ENCODE measurements around the gene DNHD1.

Gene DNHD1

GRCh38 chr11:6576471-6577373, 79.6 kb downstream of the DNHD1 start:
- Histone ChIP-seq H3K4me1 (ENCODE audit: insufficient read depth, low read length, poor library complexity, severe bottlenecking) (peaks cover 5% of the 10 kb centered on the region), H3K36me3 (ENCODE audit: insufficient read depth, low read length) (no peaks in the 10 kb centered on the region), H3K79me2 (ENCODE audit: insufficient read depth, low read length) (no peaks in the 10 kb centered on the region), H3K4me3 (ENCODE audit: low read length, poor library complexity, severe bottlenecking) (no peak overlapping the region), H3K9me3 (ENCODE audit: insufficient read depth, low read depth, low read length) (no peaks in the 10 kb centered on the region), H3K9ac (ENCODE audit: low read depth, low read length, poor library complexity, severe bottlenecking) (no peak overlapping the region), H3K4me2 (ENCODE audit: low read depth, low read length, poor library complexity, severe bottlenecking) (no peak overlapping the region), H3F3A (ENCODE audit: low read depth) (no peaks in the 10 kb centered on the region), H3K27me3 (ENCODE audit: insufficient read depth, low read length, poor library complexity, severe bottlenecking) (no peaks in the 10 kb centered on the region), H2AFZ (ENCODE audit: low read length) (no peak overlapping the region), H3K9me2 (replicated peaks; ENCODE audit: low read depth, low read length) (no peaks in the 10 kb centered on the region), H4K20me1 (ENCODE audit: insufficient read depth, low read length, poor library complexity, severe bottlenecking) (no peaks in the 10 kb centered on the region)
- TF ChIP-seq CTCF (conservative IDR thresholded peaks at IDR 0.05; ENCODE audit: low read length) (no peak), EZH2phosphoT487 (IDR thresholded peaks at IDR 0.05; ENCODE audit: borderline replicate concordance) (no peak)

GRCh38 chr11:6578134-6578533, 81.1 kb downstream of the DNHD1 start:
- no peak for TF ChIP-seq EZH2phosphoT487 (IDR thresholded peaks at IDR 0.05; ENCODE audit: borderline replicate concordance)
- TF ChIP-seq CTCF (conservative IDR thresholded peaks at IDR 0.05; ENCODE audit: low read length): no peak

GRCh38 chr11:6579681-6580080, 82.6 kb downstream of the DNHD1 start:
- Histone ChIP-seq H4K20me1 (ENCODE audit: insufficient read depth, low read length, poor library complexity, severe bottlenecking) (no peaks in the 10 kb centered on the region), H3K36me3 (ENCODE audit: insufficient read depth, low read length) (0 out of 2 replicates have a peak, but pooled peaks cover 3% of the 10 kb centered on the region), H3K4me2 (ENCODE audit: low read depth, low read length, poor library complexity, severe bottlenecking) (no peak overlapping the region), H3K27me3 (ENCODE audit: insufficient read depth, low read length, poor library complexity, severe bottlenecking) (no peaks in the 10 kb centered on the region), H3F3A (ENCODE audit: low read depth) (no peaks in the 10 kb centered on the region), H3K9me3 (ENCODE audit: insufficient read depth, low read depth, low read length) (peaks cover 7% of the 10 kb centered on the region; the same call in 1 of the 2 replicates), H3K9ac (ENCODE audit: low read depth, low read length, poor library complexity, severe bottlenecking) (no peak overlapping the region), H2AFZ (ENCODE audit: low read length) (no peak overlapping the region), H3K4me1 (ENCODE audit: insufficient read depth, low read length, poor library complexity, severe bottlenecking) (peaks cover 5% of the 10 kb centered on the region), H3K9me2 (replicated peaks; ENCODE audit: low read depth, low read length) (no peaks in the 10 kb centered on the region), H3K79me2 (ENCODE audit: insufficient read depth, low read length) (no peaks in the 10 kb centered on the region), H3K4me3 (ENCODE audit: low read length, poor library complexity, severe bottlenecking) (no peak overlapping the region)
- TF ChIP-seq CTCF (conservative IDR thresholded peaks at IDR 0.05; ENCODE audit: low read length) (no peak), EZH2phosphoT487 (IDR thresholded peaks at IDR 0.05; ENCODE audit: borderline replicate concordance) (no peak)

More at GRCh38 chr11:6578134-6578533, 81.1 kb downstream of the DNHD1 start:
- no peak overlapping the region for H3K9ac ChIP-seq (ENCODE audit: low read depth, low read length, poor library complexity, severe bottlenecking)
- H2AFZ ChIP-seq (ENCODE audit: low read length): no peak overlapping the region
- H3K9me3 ChIP-seq (ENCODE audit: insufficient read depth, low read depth, low read length): no peaks in the 10 kb centered on the region
- no peaks in the 10 kb centered on the region for H3K79me2 ChIP-seq (ENCODE audit: insufficient read depth, low read length)
- H3K27me3 ChIP-seq (ENCODE audit: insufficient read depth, low read length, poor library complexity, severe bottlenecking): no peaks in the 10 kb centered on the region
- no peaks in the 10 kb centered on the region for H3K36me3 ChIP-seq (ENCODE audit: insufficient read depth, low read length)
- no peaks in the 10 kb centered on the region for H3F3A ChIP-seq (ENCODE audit: low read depth)
- H4K20me1 ChIP-seq (ENCODE audit: insufficient read depth, low read length, poor library complexity, severe bottlenecking): no peaks in the 10 kb centered on the region
- no peak overlapping the region for H3K4me3 ChIP-seq (ENCODE audit: low read length, poor library complexity, severe bottlenecking)
- H3K4me2 ChIP-seq (ENCODE audit: low read depth, low read length, poor library complexity, severe bottlenecking): no peak overlapping the region
- H3K4me1 ChIP-seq (ENCODE audit: insufficient read depth, low read length, poor library complexity, severe bottlenecking): peaks cover 5% of the 10 kb centered on the region
- H3K9me2 ChIP-seq (replicated peaks; ENCODE audit: low read depth, low read length): no peaks in the 10 kb centered on the region

All from Loucy (cell line).